Measurements from ENCODE around the gene XDH.
A peak's percentile ranks its signal among the peaks of the same experiment; 100 is the strongest.

Gene XDH

DNA sequence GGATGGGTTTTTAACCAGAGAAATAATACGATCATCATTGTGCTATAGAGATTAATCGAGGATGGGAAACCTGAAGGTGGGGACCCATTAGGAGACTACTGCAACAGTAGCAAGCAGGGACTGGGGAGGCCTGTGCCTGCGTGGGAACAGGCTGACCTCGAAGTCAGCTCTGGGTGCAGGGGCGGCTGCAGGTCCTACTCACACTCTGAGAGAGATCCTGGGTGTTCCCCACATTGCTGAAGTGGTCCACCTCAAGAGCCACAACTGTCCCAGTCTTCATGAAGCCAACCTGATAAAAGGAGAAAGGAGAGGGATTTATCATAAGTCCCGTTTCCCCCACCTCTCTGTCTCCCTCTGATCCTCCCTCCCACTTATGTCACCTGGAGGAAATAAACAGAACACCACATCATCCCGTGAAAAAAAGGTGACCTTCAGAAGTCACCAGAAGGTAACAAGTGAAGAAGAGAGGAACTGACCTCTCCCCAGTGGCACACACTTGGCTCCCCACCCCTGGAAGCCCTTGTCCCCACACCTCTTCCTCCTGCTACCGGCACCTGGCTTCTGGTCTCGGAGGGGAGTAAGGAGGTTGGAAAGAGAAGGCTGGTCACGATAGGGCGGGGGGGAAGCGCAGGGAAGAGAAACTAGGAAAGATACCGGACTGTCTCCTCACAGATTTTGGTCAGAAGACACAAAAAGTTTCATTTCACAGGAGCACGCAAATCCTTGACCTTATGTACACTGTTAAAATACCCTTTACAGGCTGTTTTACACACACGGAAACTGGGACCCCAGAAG is 50.4 kb downstream of the XDH start:
- no peak for DNase-seq

- DNase-seq, result no peak
Observed at GRCh38 chr2:31362581-31362980, 52.0 kb downstream of the XDH start.

GRCh38 chr2:31359229-31359628 is 55.3 kb downstream of the XDH start:
- no peak for DNase-seq

DNA sequence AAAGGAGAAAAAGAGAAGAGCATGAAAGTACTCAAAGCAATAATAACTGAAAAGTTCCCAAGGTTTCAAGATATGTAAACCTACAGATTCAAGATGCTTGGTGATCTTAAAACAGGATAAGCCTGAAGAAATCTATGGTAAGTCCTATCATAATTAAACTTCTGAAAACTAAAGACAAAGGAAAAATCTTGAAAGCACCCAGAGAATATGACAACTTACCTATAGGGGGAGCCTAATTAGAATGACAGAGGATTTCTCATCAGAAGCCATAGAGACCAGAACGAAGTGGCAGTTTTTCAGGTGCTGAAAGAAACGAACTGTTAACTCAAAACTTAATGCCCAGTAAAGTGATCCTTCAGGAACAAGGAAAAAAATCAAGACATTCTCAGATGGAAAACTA is 59.7 kb downstream of the XDH start:
- DNase-seq, result no peak

GRCh38 chr2:31353179-31353578 is 61.4 kb downstream of the XDH start:
- DNase-seq, result no peak

DNA sequence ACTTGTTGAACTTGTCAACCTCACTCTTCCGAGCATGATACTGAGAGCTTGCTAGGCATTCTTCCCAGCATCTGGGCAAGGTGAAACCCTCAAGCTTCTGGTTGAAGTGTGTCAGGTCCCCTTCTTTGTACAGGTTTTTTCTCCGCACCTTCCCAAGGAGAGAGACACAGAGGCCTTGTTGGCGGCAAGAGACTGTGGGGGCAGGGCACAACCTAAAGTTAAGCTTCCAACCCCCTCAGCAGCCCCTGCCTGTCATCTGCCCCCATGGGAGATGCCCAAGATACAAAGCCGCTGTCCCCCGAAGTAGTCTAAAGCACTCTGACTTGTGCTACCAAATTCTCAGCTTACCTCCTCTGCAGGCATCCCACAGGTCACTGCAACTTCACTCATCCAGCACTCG is 64.9 kb downstream of the XDH start:
- no peak for DNase-seq

- DNase-seq, result no peak
Observed at GRCh38 chr2:31349160-31349559, 65.4 kb downstream of the XDH start.

DNA sequence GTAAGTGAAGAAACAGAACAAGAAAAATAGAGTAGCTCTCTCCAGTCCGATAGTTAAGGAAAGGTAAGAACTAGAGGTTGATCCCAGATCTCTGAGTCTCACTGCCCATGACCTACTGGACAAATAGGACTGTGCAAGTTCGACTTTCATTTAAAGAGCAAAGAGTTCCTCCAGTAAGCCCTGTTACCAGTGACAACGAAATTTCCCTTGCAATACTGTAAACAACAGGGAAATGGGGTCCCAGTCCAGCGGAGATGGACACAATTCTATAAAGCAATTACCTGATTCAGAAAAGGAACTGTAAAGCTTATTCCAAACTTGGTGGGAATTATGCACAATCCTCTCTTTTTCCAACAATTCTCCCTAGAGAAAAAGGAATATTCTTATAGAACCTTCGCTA is 65.9 kb downstream of the XDH start:
- no peak for DNase-seq

DNA sequence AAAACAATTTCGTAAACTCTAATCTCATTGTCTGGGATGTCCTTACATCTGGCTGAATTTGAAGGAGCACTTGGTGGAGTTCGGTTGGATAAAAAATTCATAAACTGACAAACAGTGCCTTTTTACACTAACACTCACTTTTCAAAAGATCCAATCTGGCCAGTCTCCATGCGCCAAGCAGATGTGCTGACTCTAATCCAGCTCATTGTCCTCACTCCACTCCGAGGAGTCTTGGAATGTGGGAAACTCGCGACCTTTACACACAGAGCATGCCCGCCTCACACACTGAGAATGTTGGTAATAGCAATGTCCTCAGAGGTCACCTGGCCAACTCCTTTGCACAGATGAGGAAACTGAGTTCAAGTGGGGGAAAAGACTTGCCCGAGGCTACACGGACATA is 66.8 kb downstream of the XDH start:
- no peak for DNase-seq

DNA sequence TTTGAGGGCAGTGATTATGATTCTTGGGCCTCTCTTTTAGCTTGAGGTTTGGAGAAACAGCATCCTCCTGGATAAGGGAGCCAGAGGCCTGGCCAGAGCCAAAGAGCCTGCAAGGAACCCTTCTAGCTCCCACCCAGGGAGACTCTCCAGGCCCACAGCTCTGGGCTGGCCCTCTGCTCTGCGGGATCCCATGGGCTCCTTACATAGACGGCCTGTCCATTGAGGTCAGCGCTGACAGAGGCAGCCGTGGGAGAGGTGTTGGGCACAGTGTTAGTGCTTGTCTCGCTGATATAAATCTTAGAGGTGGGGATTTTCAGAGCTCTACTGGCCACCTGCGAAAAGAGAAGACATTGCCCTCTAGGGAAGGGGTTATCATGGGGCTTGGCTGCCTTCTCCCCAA is 67.2 kb downstream of the XDH start:
- no peak for DNase-seq

DNA sequence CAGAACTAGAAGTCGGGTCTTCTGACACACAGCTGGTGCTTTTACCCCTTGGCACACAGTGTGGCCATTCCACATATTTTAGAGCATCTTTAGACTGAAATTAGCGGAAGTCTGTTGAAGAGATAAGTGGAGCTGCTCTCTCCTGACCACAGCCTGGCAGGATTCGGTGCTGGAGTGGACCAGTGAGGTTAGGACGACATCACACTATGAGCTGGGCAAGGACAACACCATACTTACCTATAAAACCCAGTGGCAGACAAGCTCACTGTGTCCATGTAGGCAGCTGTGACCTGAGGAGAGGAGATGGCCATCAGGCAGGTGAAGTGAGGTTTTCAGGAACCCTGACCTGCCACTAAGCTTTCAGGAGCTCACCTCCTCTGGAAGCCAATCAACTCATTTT is 70.1 kb downstream of the XDH start:
- DNase-seq, result no peak

DNA sequence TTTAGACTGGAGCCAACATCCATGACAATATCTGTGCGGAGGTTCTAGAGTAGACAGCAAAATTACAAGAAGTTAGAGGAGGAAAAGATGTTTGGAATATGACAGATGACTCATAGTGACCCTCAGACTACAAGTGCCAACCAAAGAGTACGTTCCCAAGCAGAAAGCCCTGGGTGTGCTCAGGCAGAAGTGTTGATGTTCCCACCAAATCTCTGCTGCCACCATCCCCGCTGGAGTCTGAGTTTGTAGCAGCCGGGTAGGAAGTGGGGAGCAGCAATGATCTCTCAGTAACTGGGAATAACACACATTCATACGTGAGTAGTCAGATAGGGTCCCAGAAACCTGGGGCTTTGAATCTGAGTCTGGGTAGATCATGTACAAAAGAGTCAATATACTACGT is 73.2 kb downstream of the XDH start:
- no peak for DNase-seq

DNA sequence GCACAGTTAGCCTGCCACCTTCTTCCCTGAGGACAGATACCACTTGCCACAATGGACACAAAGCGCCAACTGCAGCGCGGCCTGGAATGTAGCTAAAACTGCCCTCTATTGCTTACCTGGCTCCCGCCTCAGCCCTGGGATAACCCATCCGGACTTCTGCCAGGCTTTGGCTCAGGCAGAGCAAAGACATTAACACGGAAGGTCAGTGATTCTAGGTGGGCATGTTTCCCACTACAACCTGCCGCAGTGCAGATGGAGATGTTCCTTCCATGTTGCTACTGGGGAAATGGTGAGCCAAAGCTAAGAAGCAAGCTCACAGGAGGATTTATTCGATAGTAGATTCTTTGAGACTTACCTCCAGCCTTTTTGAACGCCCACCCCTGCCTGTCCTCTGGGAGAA is 74.8 kb downstream of the XDH start:
- DNase-seq, result no peak

- no peak for DNase-seq
Observed at GRCh38 chr2:31337860-31338259, 76.7 kb downstream of the XDH start.

DNA sequence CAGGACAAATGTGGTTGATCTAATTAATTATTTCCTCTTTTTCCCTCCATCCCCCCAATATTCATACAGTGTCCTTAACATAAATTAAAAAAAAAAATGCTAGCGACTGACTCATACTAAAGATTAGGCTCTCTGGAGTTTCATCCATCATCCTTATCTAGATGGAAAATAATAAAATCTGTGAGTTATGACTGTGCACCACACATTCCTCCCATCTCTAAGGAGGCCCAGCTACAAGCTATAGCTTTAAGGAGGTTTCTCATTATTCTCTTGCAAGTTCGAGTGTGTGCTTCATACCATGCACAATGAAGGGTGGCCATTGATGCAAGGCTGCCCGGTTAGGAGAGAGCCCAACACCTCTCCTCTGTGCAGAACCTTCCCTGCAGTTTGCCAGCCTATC is 77.3 kb downstream of the XDH start:
- DNase-seq, result no peak

DNA sequence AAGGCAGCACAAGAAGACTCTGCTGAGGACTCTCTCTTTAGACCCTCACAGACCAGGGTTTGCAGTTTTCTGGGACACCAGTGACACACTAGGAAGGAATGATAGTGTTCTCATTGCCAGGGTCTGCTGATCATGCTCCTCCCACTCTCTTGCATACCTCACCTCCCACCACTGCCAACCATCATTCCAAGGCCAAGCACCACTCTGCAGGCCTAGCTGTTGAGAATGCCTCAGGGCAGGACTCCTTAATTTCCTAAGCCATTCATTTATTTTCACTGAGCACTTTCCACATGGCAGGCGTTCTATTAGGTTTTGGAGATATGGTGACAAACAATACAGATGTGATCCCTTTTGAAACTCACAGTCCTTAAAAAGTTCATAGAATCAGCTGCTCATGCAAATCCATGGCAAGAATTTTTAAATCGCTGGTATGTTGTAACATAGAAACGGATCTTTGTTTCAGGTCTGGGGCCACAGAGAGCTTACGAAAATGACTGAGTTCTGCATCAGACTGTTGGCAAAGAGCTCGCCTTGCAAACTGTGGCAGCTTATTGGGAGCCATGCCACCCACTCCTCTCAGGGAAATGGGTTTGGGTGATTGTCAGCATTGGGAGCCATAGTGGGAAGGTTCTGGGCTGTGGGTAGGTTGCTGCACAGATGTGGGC is 78.5 kb downstream of the XDH start:
- no peak for DNase-seq

- no peak for DNase-seq
Observed at GRCh38 chr2:31334311-31335026, 80.1 kb downstream of the XDH start.

- peak; percentile 76 for DNase-seq
Observed at GRCh38 chr2:31333527-31334183, 80.9 kb downstream of the XDH start.

DNA sequence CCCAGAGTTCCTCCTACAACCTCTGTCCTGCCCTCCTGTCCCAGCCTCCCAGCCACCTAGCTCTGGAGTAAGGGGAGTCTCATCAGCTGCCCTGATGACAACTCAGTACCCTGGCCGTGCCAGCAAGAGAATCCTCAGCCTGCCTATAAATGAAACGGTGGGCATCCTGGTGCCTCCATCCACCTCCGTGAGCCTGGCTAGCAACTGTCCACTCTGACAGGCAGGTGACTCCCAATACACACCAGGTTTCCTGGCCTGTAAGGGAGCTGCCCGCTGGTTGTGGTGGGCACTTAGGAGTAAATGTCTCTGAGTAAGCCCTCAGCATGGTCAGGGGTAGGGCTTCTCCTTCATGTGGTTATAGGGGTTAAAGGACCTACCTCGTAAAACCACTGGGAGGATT is 81.5 kb downstream of the XDH start:
- no peak for DNase-seq

- DNase-seq, result no peak
Observed at GRCh38 chr2:31332521-31332920, 82.0 kb downstream of the XDH start.

- DNase-seq, result no peak
Observed at GRCh38 chr2:31331156-31331555, 83.4 kb downstream of the XDH start.

- no peak for DNase-seq
Observed at GRCh38 chr2:31329081-31329625, 85.4 kb downstream of the XDH start.

- no peak for DNase-seq
Observed at GRCh38 chr2:31328026-31328425, 86.5 kb downstream of the XDH start.
